Stomach (tissue), 9 donors: ENCODE results near the gene ELOB. TPM values are rescaled to one million over a fixed set of nuclear protein-coding genes. Genes with fewer than 3 reads are reported as not detected.

Experiments used
- DNase-seq, 2 donors: peaks; one replicate each; pipeline versions ENCODE4 v3.0.0 to v3.0.0-alpha.2; 2013 to 2019
- H3K27ac ChIP-seq, 5 donors: fragments of 200-600 bp in 4 of 5; sonication (generic) in 4 of 5; one replicate each; pipeline ENCODE4 v1.5.1; 2013 to 2019; ENCODE audit warnings: mild to moderate bottlenecking in 1 of 5, moderate library complexity in 1 of 5
- H3K27me3 ChIP-seq, 3 donors: fragments of 200-600 bp; sonication (generic); one replicate each; pipeline ENCODE4 v1.5.1; 2017 to 2019; ENCODE audit warnings: mixed run types in 1 of 3
- H3K36me3 ChIP-seq, 4 donors: fragments of 200-600 bp; sonication (generic); 1 replicate in 3 of 4; 2 replicates in 1 of 4; pipeline ENCODE4 v1.5.1; 2016 to 2019
- H3K4me1 ChIP-seq, 4 donors: fragments of 200-600 bp; sonication (generic); one replicate each; pipeline ENCODE4 v1.5.1; 2016 to 2019
- H3K4me3 ChIP-seq, 4 donors: fragments of 200-600 bp; sonication (generic) in 3 of 4; one replicate each; pipeline ENCODE4 v1.5.1; 2016 to 2019; ENCODE audit warnings: mild to moderate bottlenecking in 1 of 4
- H3K9me3 ChIP-seq, 4 donors: fragments of 200-600 bp; sonication (generic); one replicate each; pipeline ENCODE4 v1.5.1; 2016 to 2019
- EP300 ChIP-seq: sonication (generic); formaldehyde crosslinking; IDR thresholded peaks from one replicate; pipeline ENCODE4 v1.6.1; 2017; ENCODE audit warnings: antibody characterized with exemption
- POLR2A ChIP-seq, 4 donors: fragments of 450-650 bp; IDR thresholded peaks; one replicate each; pipeline ENCODE4 v1.6.1; 2016; ENCODE audit warnings: antibody characterized with exemption in 4 of 4, control low read depth in 2 of 4, mild to moderate bottlenecking in 1 of 4, moderate library complexity in 1 of 4
- POLR2AphosphoS5 ChIP-seq, 3 donors: sonication (generic); formaldehyde crosslinking; IDR thresholded peaks; one replicate each; pipeline ENCODE4 v1.6.1; 2016; ENCODE audit warnings: antibody characterized with exemption in 3 of 3
- WGBS, 5 donors: extraction: QIAGEN DNeasy Blood & Tissue Kit in 3 of 5; methylation state at CpG; one replicate each; pipeline versions ENCODE4 v1.1.5 to v1.1.7; 2013 to 2018; 5-methylcytosine and 5-hydroxymethylcytosine counted together
- intact Hi-C: fragments of 100-400 bp; cut with DNase I; formaldehyde crosslinking; loops from one replicate; pipeline ENCODE4 v1.15.1; 2023; ENCODE audit warnings: low total_unique reads
- polyA plus RNA-seq, 3 donors: library from polyadenylated mRNA; stranded (reverse); fragments of 200-250 nt; gene quantifications; one replicate each; pipeline ENCODE4 v1.2.3, GENCODE V29; 2013
- total RNA-seq, 5 donors: library from RNA; depleted of rRNA; stranded (reverse); fragments of >200 nt; gene quantifications; one replicate each; pipeline versions ENCODE4 v1.1.0 to v1.2.3, GENCODE V29; 2014 to 2016
- TF ChIP-seq, protein P1 (sequence below), 7 experiments: fragments of 450-650 bp in 4 of 7; fragments of 200-600 bp in 3 of 7; sonication (generic) in 3 of 7; IDR thresholded peaks; one replicate each; pipeline ENCODE4 v1.5.1; 2016 to 2019; ENCODE audit warnings: antibody characterized with exemption in 7 of 7, control low read depth in 2 of 7, mild to moderate bottlenecking in 1 of 7
- donor health status: healthy with polysubstance abuse.
- donor health status: Bipolar disorder and iron deficiency.
- donor health status: healthy.

The ELOB gene
- total and polyA plus RNA-seq, 8 donors = 68.1 to 713 (median 231) TPM

GRCh38 chr16:2813771-2814221, 36.7 kb upstream of the ELOB start:
- WGBS, 5 donors = 71 to 81% (median 74%) methylated on average over 7 of the region's 7 CpGs
- Histone ChIP-seq H3K4me1 (peaks cover 0 to 7% (median 0%) of the 10 kb centered on the region in 4 donors), H3K9me3 (no peaks in the 10 kb centered on the region), H3K27me3 (peaks cover 0 to 71% (median 0%) of the 10 kb centered on the region in 3 donors), H3K27ac (no peak overlapping the region), H3K4me3 (no peak overlapping the region), H3K36me3 (no peaks in the 10 kb centered on the region)
- intact Hi-C loops = no loop called here
- TF ChIP-seq POLR2AphosphoS5 (IDR thresholded peaks at IDR 0.05) (no peak), POLR2A (IDR thresholded peaks at IDR 0.05) (no peak), EP300 (no peak)
- TF ChIP-seq, protein P1, sequence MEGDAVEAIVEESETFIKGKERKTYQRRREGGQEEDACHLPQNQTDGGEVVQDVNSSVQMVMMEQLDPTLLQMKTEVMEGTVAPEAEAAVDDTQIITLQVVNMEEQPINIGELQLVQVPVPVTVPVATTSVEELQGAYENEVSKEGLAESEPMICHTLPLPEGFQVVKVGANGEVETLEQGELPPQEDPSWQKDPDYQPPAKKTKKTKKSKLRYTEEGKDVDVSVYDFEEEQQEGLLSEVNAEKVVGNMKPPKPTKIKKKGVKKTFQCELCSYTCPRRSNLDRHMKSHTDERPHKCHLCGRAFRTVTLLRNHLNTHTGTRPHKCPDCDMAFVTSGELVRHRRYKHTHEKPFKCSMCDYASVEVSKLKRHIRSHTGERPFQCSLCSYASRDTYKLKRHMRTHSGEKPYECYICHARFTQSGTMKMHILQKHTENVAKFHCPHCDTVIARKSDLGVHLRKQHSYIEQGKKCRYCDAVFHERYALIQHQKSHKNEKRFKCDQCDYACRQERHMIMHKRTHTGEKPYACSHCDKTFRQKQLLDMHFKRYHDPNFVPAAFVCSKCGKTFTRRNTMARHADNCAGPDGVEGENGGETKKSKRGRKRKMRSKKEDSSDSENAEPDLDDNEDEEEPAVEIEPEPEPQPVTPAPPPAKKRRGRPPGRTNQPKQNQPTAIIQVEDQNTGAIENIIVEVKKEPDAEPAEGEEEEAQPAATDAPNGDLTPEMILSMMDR (IDR thresholded peaks at IDR 0.05) = no peak
- no peak for DNase-seq

GRCh38 chr16:2811703-2812471, 34.8 kb upstream of the ELOB start:
- Histone ChIP-seq H3K4me3 (no peak overlapping the region), H3K9me3 (no peaks in the 10 kb centered on the region), H3K27ac (no peak overlapping the region), H3K36me3 (no peaks in the 10 kb centered on the region), H3K27me3 (peaks cover 0 to 73% (median 0%) of the 10 kb centered on the region in 3 donors), H3K4me1 (peaks cover 0 to 7% (median 0%) of the 10 kb centered on the region in 4 donors)
- TF ChIP-seq EP300 = no peak
- TF ChIP-seq POLR2A (IDR thresholded peaks at IDR 0.05) = no peak
- no peak for TF ChIP-seq POLR2AphosphoS5 (IDR thresholded peaks at IDR 0.05)
- TF ChIP-seq, protein P1 (IDR thresholded peaks at IDR 0.05) = no peak
- intact Hi-C loops = no loop called here
- no peak for DNase-seq
- WGBS, 5 donors = 42 to 56% (median 51%) methylated on average over 14 to 15 of the region's 15 CpGs

DNA sequence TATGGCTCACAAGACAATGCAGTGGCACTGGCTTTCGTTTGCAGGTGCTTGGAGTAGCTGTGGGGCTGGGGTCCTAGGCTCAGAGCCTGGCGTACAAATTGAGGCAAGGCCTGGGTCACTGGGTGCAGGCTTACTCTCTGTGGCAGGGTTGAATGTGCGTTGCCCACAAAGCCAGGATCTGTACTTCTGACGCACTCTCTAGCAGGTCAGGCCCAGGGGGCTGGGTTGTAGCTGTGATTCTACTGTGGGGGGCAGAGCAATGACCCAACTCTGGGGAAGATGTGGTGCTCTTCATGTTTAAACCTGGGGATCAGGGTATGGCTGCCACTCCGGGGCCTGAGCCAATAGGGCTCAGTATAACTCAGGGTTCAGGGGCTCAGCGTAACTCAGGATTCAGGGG, 33.6 kb upstream of the ELOB start:
- Histone ChIP-seq H3K27ac (no peak overlapping the region), H3K4me3 (no peak overlapping the region), H3K4me1 (peaks cover 0 to 7% (median 0%) of the 10 kb centered on the region in 4 donors), H3K9me3 (no peaks in the 10 kb centered on the region), H3K36me3 (no peaks in the 10 kb centered on the region), H3K27me3 (peaks cover 0 to 66% (median 0%) of the 10 kb centered on the region in 3 donors)
- intact Hi-C loops = no loop called here
- WGBS, 5 donors = 79 to 90% (median 90%) methylated on average over 5 to 6 of the region's 6 CpGs
- DNase-seq = no peak
- TF ChIP-seq POLR2A (IDR thresholded peaks at IDR 0.05) = no peak
- TF ChIP-seq, protein P1 (IDR thresholded peaks at IDR 0.05) = no peak
- TF ChIP-seq EP300 = no peak
- TF ChIP-seq POLR2AphosphoS5 (IDR thresholded peaks at IDR 0.05) = no peak

DNA sequence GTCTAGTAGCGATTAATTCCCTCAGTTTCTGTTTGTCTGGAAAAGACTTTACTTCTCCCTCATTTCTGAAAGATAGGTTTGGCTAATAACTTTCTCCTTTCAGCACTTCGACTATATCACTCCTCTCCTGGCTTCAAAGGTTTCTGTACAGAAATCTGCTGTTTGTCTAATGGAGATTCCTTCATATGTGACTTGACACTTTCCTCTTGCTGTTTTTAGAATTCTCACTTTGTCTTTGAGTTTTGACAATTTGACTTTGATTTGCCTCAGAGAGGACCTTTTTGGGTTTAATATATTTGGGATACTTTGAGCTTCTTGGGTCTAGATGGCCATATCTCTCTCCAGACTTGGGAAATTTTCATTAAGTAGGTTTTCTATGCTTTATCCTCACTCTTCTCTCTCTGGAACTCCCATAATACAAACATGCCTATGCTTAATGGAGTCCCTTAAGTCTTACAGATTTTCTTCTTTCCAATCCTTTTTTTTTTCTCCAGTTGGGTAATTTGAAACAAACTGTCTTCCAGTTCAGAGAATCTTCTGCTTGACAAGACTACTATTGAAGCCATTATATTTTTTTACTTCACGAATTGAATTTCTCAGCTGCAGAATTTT, 32.2 kb upstream of the ELOB start:
- intact Hi-C loops = no loop called here

More for the DNA sequence above, 32.2 kb upstream of the ELOB start:
- no peak for DNase-seq
- TF ChIP-seq, protein P1 (IDR thresholded peaks at IDR 0.05) = no peak
- TF ChIP-seq EP300 (no peak), POLR2AphosphoS5 (IDR thresholded peaks at IDR 0.05) (no peak), POLR2A (IDR thresholded peaks at IDR 0.05) (no peak)
- no peak overlapping the region for H3K27ac ChIP-seq
- H3K4me1 ChIP-seq = peaks cover 0 to 7% (median 0%) of the 10 kb centered on the region in 4 donors
- H3K9me3 ChIP-seq = peaks cover 0 to 10% (median 5%) of the 10 kb centered on the region in 4 donors
- peaks cover 0 to 54% (median 0%) of the 10 kb centered on the region in 3 donors for H3K27me3 ChIP-seq
- H3K4me3 ChIP-seq = no peak overlapping the region
- no peaks in the 10 kb centered on the region for H3K36me3 ChIP-seq
- WGBS, 5 donors = 72 to 79% (median 77%) methylated on average over 3 of the region's 3 CpGs
